Mesothelial cell of epicardium (in vitro differentiated cells): ENCODE results near the gene GTF3C1. TPM values are rescaled to one million over a fixed set of nuclear protein-coding genes. Genes with fewer than 3 reads are reported as not detected.

Experiments used
- DNase-seq, 2 experiments: peaks; one replicate each; pipeline ENCODE4 v3.0.0; 2021; ENCODE audit warnings: low spot score in 2 of 2; ENCODE audit not compliant: unreplicated experiment in 2 of 2
- H3K27ac Mint-ChIP-seq: 2 replicates; pipeline ENCODE4 v1.8.0; 2021; ENCODE audit warnings: mixed read lengths
- H3K27me3 Mint-ChIP-seq: 2 replicates; pipeline ENCODE4 v1.8.0; 2021; ENCODE audit warnings: low read depth, mixed read lengths
- H3K36me3 Mint-ChIP-seq: 2 replicates; pipeline ENCODE4 v1.8.0; 2021; ENCODE audit warnings: mixed read lengths
- H3K4me1 Mint-ChIP-seq: 2 replicates; pipeline ENCODE4 v1.8.0; 2021; ENCODE audit warnings: mixed read lengths
- H3K4me3 Mint-ChIP-seq: 2 replicates; pipeline ENCODE4 v1.8.0; 2021; ENCODE audit warnings: mild to moderate bottlenecking, moderate library complexity, mixed read lengths
- H3K9me3 Mint-ChIP-seq: 2 replicates; pipeline ENCODE4 v1.8.0; 2021; ENCODE audit warnings: mixed read lengths
- CTCF ChIP-seq: fragments of 200-600 bp; sonication (generic); IDR thresholded peaks from one replicate; pipeline ENCODE4 v1.5.0; 2021; ENCODE audit warnings: antibody characterized with exemption; ENCODE audit not compliant: unreplicated experiment
- total RNA-seq: library from RNA; stranded (reverse); gene quantifications from 3 replicates; pipeline ENCODE4 v1.2.1, GENCODE V29; 2021

Gene GTF3C1
- total RNA-seq, 1 donor from 2014 or later = 131 TPM

GRCh38 chr16:27465483-27465879, 84.2 kb downstream of the GTF3C1 start:
- peaks cover 6% of the 10 kb centered on the region for H3K9me3 Mint-ChIP-seq
- H3K27me3 Mint-ChIP-seq = no peaks in the 10 kb centered on the region
- no peak overlapping the region for H3K27ac Mint-ChIP-seq
- no peak for TF ChIP-seq CTCF
- H3K4me3 Mint-ChIP-seq = no peak overlapping the region
- DNase-seq = no peak
- H3K4me1 Mint-ChIP-seq = no peaks in the 10 kb centered on the region
- peaks cover 54% of the 10 kb centered on the region for H3K36me3 Mint-ChIP-seq

- H3K27ac Mint-ChIP-seq = no peak overlapping the region
- peaks cover 48% of the 10 kb centered on the region for H3K36me3 Mint-ChIP-seq
- TF ChIP-seq CTCF = no peak
- no peak overlapping the region for H3K4me3 Mint-ChIP-seq
- no peaks in the 10 kb centered on the region for H3K4me1 Mint-ChIP-seq
- H3K9me3 Mint-ChIP-seq = peaks cover 6% of the 10 kb centered on the region
- no peaks in the 10 kb centered on the region for H3K27me3 Mint-ChIP-seq
- no peak for DNase-seq
Observed at GRCh38 chr16:27464626-27465482, 84.9 kb downstream of the GTF3C1 start.

GRCh38 chr16:27463741-27464591, 85.7 kb downstream of the GTF3C1 start:
- no peaks in the 10 kb centered on the region for H3K27me3 Mint-ChIP-seq

GRCh38 chr16:27462846-27463682, 86.6 kb downstream of the GTF3C1 start:
- no peaks in the 10 kb centered on the region for H3K27me3 Mint-ChIP-seq
- H3K4me1 Mint-ChIP-seq = peaks cover 3% of the 10 kb centered on the region
- peaks cover 36% of the 10 kb centered on the region for H3K36me3 Mint-ChIP-seq
- H3K4me3 Mint-ChIP-seq = no peak overlapping the region
- no peak overlapping the region for H3K27ac Mint-ChIP-seq
- no peak for DNase-seq
- peaks cover 4% of the 10 kb centered on the region for H3K9me3 Mint-ChIP-seq
- TF ChIP-seq CTCF = no peak

More at GRCh38 chr16:27463741-27464591, 85.7 kb downstream of the GTF3C1 start:
- Mint-ChIP-seq H3K36me3 (peaks cover 42% of the 10 kb centered on the region), H3K9me3 (peaks cover 6% of the 10 kb centered on the region), H3K27ac (no peak overlapping the region), H3K4me1 (no peaks in the 10 kb centered on the region), H3K4me3 (no peak overlapping the region)
- no peak for DNase-seq
- no peak for TF ChIP-seq CTCF

GRCh38 chr16:27462200-27462845, 87.4 kb downstream of the GTF3C1 start:
- H3K4me3 Mint-ChIP-seq = no peak overlapping the region
- H3K9me3 Mint-ChIP-seq = no peaks in the 10 kb centered on the region

More at GRCh38 chr16:27462200-27462845, 87.4 kb downstream of the GTF3C1 start:
- Mint-ChIP-seq H3K4me1 (peaks cover 4% of the 10 kb centered on the region), H3K27ac (no peak overlapping the region), H3K27me3 (no peaks in the 10 kb centered on the region), H3K36me3 (peaks cover 29% of the 10 kb centered on the region)
- TF ChIP-seq CTCF = no peak
- DNase-seq = no peak
